ENCODE results near the gene PDZD8.

Gene PDZD8

DNA sequence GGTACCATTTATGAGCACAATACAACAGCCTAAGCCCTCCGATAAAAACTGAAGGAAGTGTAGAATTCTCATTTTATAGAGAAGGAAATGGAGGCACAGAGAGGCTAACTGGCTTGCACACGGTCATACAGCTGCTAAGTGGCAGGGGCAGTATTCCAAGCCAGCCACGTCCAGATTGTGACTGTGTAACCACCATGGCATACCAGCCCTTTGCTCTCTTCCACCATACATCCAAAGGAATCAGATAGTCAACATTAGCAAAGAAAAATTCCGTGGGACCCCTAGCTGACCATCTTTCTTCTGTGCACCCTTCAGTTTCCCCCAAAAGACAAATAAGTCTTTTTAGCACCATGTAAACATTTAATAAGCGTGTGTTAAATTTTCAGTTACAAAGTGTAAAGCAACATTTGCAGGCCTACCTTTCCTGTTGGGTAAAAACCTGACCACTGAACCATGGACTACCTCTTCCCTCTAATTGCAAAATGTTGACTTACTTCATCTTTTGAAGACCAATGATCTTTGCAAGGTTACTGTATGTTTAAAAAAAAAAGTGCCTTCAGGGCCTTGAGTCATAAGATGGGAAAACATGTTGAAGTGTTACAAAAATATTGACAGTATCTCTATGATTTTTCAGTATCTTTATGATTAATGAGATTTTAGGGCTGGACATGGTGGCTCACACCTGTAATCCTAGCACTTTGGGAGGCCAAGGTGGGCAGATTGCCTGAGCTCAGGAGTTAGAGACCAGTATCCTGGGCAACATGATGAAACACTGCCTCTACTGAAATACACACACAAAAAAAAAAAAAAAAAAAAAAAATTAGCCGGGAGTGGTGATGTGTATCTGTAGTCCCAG is 24.3 kb upstream of the PDZD8 start:
- DNase-seq (ENCODE audit: extremely low read depth in 1 of 2, low read depth in 1 of 2) = no peak

DNA sequence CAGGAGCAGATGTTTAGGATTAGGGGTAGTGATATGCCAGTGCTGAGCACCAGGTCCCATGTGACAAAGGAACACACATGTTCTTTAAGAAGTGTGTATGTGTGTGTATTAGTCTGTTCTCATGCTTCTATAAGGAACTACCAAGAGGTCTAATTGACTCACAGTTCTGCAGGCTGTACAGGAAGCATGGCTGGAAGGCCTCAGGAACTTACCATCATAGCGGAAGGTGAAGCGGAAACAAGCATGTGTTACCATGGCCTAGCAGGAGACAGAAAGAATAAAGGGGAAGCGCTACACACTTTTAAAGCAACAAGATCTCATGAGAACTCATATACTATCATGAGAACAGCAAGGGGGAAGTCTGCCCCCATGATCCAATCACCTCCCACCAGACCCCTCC is 22.8 kb upstream of the PDZD8 start:
- no peak for DNase-seq (ENCODE audit: extremely low read depth in 1 of 2, low read depth in 1 of 2)

DNA sequence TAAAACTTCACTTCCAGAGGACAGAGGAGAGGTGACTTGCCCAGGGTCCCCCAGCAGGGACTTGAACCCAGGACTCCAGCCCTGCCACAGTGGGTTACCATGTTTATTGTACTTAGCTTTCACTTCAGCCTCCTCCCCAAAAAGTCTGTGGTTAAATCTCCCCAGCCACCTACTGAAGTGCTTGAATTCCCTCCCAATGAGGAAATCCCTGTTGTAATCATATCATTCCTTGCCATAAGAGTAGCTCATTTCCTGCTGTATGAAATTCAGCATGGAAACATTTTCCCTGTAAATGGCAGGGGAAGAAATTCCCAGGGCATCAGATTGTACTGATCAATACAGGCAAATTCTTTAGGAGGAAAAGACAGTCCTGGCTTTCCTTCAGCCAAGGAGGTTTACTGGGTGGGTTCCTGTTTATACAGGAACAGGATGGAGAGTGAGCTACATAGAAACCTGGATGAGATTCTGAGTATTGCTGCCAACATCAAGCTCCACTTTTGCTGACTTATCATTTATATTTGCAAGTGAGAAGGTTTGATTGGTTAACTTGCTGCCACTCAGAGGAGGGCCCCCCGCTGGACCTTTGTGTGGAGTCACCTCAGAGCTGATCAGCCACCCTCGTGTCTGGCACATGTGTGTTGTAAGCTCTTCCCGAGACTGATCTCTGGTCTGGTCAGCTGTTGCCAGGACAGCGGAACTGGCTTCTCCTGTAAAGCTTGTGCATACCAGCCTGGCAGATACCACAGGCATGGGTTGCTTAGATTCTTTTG is 16.4 kb upstream of the PDZD8 start:
- DNase-seq (ENCODE audit: extremely low read depth in 1 of 2, low read depth in 1 of 2) = no peak

DNA sequence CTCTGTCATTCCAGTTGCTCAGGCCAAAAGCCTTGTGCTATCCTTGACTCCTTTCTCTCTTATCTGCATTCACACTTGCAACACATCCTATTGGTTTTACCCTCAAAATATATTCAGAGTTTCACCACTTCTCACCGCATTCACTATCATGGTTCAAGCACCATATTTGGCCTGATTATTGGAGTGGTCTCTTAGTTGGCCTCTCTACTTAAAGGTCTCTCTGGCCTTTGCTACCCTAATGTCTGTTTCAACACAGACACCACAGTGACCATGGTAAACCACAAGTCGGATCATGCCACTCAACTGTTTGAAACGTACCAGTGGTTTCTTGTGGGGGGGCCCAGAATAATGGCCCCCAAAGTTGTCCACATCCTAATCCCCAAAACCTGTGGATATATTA is 15.2 kb upstream of the PDZD8 start:
- DNase-seq (ENCODE audit: extremely low read depth in 1 of 2, low read depth in 1 of 2) = no peak

DNA sequence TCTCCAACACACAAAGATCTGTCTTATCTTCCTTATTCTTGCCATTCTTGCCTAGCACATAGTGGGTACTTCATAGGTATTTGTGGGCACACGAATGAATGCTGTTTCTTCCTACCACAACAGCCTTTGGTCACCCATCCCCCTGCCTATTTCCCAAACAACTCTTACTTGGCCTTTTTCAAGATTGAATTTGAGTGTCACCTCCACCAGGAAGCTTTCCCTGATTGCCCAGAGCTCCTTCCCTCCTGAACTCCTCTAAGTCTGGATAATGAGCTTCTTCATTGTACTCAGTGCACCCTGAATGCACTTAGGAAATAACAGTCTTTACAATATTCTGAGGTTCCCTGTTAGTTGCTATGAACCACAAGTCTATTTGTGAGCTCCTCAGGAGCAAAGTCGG is 11.6 kb upstream of the PDZD8 start:
- no peak for DNase-seq (ENCODE audit: extremely low read depth in 1 of 2, low read depth in 1 of 2)

DNA sequence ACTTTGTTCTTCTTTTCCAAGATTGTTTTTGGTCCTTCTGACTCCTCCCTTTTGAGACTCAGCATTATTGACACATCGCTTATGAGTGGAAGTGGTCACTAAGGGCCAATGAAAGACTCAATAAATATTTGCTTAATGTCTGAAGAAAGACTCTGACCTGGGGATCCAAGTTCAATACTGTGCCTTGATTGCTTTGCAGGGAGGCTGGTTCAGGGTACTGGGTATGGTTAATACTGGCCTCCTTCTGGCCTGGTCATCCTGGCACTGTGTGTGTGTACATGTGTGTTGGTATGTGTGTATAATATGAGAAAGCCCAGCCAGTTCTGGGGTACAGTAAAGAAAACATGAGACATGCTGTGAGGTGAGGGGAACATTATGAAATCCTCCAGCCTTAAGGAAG is 7.6 kb upstream of the PDZD8 start:
- DNase-seq (ENCODE audit: extremely low read depth in 1 of 2, low read depth in 1 of 2) = no peak

DNA sequence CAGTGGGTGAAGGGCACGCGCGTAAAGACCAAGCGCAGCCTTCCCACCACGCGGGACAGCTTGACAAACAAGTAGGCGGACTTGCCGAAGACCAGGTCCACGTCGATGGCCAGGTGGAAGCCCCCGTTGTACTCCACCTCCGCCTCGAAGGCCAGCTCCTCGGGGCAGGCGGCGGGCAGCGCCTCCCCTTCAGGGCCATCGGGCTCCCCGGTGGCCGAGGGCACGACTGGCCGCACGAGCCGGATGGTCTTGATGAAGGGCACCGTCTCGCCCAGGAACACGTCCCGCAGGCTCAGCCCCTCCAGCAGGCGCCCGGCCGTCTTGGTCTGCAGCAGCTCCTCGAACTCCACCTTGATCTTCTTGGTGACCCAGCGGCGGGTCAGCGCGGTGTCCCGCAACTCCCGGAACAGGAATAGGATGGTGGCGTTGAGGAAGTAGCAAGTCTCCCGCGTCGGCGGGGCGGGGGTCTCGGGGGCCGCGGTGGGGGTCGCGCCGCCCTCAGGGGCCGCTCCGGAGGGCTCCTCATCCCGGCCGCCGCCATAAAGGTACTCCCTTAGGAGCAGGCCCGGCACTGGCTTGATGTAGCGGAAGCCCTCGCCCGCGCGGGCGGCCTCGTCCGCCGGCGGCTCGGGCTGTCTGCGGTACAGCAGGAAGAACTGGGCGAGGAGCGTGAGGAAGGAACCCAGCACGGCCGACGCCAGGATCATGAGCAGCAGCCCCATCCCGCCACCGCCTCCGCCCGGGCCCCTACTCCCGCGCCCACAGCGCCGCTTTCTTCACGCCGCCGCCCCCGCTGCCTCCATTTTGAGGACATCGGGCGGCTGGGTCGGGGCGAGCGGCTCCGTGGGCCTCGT is 507 bp downstream of the PDZD8 start:
- DNase-seq (ENCODE audit: extremely low read depth in 1 of 2, low read depth in 1 of 2) = peak in 1 of 2 donors; percentile 3

DNA sequence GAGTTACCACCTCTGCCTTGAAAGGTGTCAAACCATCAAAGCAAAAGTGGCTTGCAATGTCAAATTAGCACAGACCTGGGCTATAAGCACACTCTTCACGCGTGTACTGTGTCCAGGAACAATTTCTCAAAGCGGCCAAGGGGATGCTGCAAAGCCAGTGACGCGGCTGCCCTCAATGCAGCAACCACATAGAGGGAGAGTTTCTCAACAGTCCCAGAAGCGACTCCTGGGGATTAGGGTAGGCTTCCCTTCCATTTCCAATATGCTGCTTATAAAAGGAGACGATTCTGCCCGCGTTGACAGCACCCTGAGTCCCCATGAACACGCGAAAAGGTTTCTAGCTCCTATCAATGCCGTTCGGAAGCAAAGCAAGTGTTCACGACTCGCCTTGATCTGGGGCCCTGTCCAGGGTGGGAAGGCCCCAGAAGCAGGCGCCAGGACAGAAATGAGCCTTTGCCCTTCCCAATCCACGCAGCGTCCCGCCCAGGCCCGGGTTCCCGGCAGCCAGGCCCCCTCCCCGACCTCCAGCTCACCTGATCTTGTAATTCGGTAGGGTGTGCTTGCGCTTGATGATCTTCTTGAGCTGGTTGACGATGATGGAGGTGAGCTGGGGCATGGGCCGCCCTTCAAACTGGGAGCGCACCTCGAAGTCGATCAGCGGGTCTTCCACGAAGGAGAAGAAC is 1.3 kb downstream of the PDZD8 start:
- DNase-seq (ENCODE audit: extremely low read depth in 1 of 2, low read depth in 1 of 2) = no peak

DNA sequence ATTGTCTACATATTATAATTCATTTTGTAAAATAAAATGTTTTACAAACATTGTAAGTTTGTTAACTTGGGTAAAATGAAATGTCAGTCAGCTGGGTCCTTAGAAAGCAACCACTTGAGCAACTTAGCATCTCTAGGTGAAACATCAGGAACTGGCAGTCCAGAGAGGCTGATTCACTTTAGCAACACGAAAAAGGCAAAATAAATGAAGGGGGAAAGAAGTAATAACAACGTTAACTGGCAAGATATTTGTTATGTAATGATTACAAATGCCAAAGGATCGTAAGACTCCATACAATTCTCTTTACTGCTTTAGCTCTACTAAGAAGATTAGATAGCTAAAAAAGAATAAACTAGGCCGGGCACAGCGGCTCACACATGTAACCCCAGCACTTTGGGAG is 5.0 kb downstream of the PDZD8 start:
- no peak for DNase-seq (ENCODE audit: extremely low read depth in 1 of 2, low read depth in 1 of 2)

DNA sequence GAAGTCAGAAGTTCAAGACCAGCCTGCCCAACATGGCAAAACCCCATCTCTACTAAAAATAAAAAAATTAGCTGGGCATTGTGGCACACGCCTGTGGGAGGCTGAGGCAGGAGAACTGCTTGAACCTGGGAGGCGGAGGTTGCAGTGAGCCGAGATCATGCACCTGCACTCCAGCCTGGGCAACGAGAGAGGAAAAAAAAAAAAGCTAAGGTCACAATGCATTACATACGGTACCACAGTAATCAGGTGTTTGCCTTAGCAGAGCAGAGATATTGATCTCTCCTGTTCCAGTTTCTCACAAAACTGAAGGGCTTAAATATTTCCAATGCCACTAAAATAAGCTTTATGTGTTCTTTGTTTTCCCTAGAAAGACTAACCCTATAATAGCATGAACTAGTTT is 7.5 kb downstream of the PDZD8 start:
- DNase-seq (ENCODE audit: extremely low read depth in 1 of 2, low read depth in 1 of 2) = no peak

DNA sequence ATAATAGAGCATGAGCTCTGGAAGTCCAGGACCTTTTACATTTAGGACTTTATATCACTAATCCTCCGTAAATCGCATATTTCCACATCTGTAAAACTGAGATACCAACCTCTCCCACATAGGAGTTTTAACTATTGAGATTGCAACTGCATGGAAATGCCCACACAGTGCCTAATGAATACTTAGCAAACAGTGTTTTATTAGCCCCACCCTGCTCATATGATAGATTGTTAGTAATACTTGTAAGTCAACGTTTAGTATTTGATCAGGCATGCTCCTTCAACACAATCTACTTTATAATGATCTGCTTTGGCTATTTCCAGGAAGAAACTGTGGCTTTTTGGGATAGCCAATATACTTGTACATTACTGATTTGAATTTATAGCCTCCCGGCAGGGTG is 8.5 kb downstream of the PDZD8 start:
- no peak for DNase-seq (ENCODE audit: extremely low read depth in 1 of 2, low read depth in 1 of 2)

DNA sequence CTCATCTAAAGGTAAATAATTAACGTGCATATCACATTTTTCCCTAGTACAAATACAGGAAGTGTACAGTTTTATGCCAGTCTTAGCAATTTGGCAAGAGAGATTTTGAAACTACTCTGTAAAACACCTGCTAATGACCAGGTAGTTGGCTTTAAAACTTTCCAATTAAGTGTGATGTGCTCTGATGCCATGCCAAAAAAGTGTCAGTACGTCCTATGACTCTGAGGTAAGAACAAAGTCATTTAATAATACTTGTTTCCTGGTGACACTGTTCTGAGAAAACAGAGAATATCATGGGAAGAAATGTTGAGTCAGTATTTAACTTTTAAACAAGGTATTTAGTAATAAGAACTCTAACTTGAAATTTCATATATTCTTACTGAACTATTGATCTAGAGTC is 9.6 kb downstream of the PDZD8 start:
- no peak for DNase-seq (ENCODE audit: extremely low read depth in 1 of 2, low read depth in 1 of 2)

DNA sequence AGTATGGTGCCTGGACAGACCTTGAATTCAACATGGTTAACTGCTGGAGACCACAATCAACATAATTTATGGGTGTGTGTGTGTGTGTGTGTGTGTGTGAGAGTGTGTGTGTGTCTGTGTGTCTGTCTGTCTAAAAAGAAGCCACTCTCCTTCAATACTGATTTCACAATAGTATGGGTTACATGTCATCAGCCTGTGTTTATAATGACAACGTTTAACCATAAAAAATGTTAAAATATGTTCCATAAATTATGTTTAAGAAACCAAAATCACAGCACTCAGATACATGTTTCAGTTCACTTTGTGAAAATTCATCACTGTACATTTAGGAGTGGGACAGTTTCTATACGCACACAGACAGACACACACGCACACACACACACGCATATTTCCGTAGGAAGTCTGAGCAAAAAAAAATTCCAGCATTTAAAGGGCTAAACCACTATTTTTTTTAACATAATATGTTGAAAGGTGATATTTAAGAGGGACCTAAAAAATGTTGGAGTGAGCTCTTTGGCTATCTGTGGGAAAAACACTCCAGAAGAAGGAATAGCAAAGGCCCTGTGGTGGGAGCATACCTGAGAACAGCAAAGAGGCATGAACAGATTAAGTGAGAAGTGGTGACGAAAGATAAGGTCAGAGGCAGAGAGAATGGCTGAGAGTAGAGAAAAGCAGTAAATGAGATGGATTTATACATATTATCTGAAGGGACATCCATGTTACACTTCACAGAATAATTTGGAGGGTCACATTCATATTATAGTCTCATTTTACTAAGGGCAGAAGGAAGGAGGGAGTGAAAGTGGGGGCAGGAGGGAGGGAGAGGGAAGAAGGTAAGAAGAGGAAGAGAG is 10.9 kb downstream of the PDZD8 start:
- DNase-seq (ENCODE audit: extremely low read depth in 1 of 2, low read depth in 1 of 2) = no peak

DNA sequence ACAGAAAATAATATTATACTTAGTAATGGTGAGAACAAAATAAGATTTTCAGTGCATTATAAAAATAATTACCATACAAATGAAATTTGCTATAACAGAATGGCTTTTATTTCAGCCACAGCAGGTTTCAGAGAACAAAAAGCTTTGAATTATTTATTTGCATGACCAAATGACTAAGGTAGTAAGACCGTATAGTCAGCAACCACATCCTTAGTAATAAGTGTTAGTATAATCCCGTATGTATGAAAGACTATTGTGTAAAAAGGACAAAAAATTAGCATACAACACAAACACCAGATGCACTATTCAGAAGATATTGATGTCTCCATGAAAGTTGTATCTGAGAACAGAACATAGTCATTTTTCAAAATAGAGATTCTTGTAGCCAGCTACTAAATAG is 12.2 kb downstream of the PDZD8 start:
- DNase-seq (ENCODE audit: extremely low read depth in 1 of 2, low read depth in 1 of 2) = no peak

DNA sequence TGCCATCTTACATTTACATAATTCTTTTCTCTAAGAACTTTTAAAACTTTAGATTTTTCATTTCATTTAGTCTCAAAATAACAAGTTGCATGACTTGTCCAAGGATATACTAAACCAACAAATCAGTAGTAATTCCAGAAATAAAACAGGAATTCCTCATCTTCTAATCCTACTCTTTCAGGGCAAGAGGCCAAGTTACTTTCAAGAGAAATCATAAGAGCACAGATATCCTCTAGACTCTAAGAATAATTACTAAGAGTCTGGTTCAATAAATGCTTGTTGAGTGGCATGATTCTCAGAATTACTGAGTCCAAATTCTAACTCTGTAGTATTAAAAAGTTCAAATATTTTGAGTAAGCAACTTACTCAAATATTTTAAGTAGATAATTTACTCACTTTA is 12.9 kb downstream of the PDZD8 start:
- DNase-seq (ENCODE audit: extremely low read depth in 1 of 2, low read depth in 1 of 2) = no peak

DNA sequence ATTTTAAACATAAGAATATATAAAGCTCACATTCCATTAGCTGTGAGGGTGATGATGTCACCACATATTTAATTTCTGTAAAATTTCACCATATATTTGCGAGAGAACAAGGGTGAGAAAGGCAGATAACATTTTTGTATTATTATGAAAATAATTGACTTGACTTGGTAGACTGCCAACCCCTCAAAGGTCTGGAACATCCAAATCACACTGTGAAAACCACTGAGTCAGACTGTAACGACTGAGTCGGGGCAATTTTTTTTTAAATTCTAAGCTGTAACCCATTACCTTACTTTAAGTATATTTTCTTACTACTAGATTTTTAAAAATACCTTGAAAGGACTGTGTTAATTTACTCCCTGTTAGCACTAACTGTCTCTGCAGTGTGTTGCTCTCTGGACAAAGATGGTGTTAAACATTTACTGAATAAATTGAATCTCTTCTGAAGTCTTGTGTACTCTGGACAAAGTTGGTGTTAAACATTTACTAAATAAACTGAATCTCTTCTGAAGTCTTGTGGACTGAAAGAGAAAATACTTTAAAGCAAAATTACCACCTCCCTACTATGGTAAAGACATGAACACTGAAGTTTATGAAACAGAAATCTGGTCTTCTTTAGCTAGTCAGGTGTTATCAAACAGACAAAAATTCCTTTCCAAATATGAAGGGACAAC is 14.1 kb downstream of the PDZD8 start:
- no peak for DNase-seq (ENCODE audit: extremely low read depth in 1 of 2, low read depth in 1 of 2)

DNA sequence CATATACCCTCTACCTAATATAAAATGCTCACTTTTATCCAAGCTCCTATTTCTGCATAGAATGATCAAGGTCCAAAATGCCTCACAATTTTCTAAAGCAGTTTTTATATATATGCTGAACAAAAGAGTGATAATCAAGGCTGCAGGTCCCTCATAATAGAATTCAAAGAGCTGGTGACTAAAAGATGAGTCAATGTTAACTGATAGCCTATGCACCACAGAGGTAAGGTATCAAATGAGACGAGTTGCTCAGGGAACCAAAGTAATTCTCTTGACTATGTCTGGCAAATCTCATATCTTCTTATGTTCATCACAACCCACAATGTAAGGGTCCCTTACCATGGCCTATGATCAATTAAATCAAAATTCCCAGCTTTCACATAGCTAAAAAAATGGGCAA is 15.2 kb downstream of the PDZD8 start:
- DNase-seq (ENCODE audit: extremely low read depth in 1 of 2, low read depth in 1 of 2) = no peak

DNA sequence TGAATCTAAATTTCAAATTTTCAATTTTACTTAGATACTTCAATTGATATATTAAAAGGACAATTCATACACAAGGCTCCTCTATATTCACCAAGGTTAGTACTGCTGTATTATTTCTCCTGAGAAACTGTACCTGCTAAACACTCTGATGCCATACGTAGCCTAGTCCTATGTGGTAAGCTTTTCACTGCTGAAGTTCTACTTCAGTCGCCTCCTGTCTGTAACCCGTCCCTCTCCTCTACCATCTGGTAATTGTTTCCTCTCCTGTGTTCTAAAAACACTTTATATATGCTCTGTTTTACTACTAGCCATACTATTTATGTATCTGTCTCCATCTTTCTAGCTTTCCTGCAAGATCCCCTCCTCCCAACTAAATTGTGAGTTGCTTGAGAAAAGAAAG is 20.2 kb downstream of the PDZD8 start:
- no peak for DNase-seq (ENCODE audit: extremely low read depth in 1 of 2, low read depth in 1 of 2)

DNA sequence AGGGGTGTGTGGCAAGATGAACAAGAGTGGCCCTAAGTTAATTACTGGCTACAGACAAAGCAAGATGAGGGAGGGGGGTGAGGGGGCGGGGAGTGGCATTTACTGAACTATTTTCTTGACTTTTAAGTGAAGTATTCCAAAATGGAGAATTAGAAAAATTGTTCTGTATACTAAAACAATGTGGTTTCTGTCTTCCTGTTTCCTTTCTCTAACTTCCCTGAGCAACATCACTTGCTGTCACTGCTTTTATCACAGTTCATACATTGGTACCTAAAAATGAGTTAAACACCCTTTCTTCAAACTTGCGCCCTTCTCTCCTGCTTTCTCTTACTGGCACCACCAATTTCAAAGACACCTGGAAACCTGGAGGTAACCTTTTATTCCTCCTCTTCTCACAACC is 21.6 kb downstream of the PDZD8 start:
- DNase-seq (ENCODE audit: extremely low read depth in 1 of 2, low read depth in 1 of 2) = no peak
